Astrocyte of the cerebellum (primary cell): ENCODE data around the gene TNFAIP3.

ENCODE experiments used
- DNase-seq: peaks from one replicate; pipeline ENCODE4 v3.0.0-alpha.2; 2011; ENCODE audit warnings: low read depth
- H3K4me3 ChIP-seq: 2 replicates; pipeline ENCODE4 v1.5.1; 2011; ENCODE audit warnings: mild to moderate bottlenecking, low read depth, low read length, moderate library complexity
- in situ Hi-C: cut with HindIII; loops from 2 replicates; pipeline ENCODE4 v1.10.0; 2017; ENCODE audit warnings: low sequenced_read_pairs
- TF ChIP-seq, protein P1 (sequence below): IDR thresholded peaks from 2 replicates; pipeline ENCODE4 v1.5.1; 2012; ENCODE audit warnings: low read length, low read depth, moderate library complexity, mild to moderate bottlenecking; ENCODE audit errors: missing control alignments

The TNFAIP3 gene

DNA sequence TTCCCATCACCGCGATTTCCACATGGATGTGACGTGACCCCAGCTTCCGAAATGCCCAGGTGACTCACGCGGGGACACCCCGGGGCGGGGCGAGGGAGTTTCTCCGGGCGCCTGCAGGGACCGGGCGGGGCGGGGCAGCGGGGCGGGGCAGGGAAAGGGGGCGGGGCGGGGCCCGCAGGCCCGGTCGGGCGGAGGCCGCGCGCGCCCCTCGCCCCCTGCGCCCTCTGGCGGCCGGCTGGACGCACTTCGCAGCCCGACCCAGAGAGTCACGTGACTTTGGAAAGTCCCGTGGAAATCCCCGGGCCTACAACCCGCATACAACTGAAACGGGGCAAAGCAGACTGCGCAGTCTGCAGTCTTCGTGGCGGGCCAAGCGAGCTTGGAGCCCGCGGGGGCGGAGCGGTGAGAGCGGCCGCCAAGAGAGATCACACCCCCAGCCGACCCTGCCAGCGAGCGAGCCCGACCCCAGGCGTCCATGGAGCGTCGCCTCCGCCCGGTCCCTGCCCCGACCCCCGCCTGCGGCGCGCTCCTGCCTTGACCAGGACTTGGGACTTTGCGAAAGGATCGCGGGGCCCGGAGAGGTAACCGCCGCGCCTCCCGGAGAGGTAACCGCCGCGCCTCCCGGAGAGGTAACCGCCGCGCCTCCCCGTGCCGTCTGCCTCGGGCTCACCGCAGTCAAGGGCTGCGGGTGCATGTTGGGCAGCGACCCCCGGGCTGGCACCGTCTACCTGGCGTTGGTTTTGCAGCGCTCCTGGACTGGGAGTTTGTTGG is at the start of gene TNFAIP3:
Gene TNFAIP3, plus strand, starts transcription at position 346 of the 771 bp plus-strand sequence. CDS start 3,969 bp downstream, outside the sequence.
- peak within 1 kb of the TSS; percentile 80 for H3K4me3 ChIP-seq
- DNase-seq, result peak; percentile 87
- in situ Hi-C loops, result no loop called here
- TF ChIP-seq, protein P1, sequence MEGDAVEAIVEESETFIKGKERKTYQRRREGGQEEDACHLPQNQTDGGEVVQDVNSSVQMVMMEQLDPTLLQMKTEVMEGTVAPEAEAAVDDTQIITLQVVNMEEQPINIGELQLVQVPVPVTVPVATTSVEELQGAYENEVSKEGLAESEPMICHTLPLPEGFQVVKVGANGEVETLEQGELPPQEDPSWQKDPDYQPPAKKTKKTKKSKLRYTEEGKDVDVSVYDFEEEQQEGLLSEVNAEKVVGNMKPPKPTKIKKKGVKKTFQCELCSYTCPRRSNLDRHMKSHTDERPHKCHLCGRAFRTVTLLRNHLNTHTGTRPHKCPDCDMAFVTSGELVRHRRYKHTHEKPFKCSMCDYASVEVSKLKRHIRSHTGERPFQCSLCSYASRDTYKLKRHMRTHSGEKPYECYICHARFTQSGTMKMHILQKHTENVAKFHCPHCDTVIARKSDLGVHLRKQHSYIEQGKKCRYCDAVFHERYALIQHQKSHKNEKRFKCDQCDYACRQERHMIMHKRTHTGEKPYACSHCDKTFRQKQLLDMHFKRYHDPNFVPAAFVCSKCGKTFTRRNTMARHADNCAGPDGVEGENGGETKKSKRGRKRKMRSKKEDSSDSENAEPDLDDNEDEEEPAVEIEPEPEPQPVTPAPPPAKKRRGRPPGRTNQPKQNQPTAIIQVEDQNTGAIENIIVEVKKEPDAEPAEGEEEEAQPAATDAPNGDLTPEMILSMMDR, result peak; percentile 66

DNA sequence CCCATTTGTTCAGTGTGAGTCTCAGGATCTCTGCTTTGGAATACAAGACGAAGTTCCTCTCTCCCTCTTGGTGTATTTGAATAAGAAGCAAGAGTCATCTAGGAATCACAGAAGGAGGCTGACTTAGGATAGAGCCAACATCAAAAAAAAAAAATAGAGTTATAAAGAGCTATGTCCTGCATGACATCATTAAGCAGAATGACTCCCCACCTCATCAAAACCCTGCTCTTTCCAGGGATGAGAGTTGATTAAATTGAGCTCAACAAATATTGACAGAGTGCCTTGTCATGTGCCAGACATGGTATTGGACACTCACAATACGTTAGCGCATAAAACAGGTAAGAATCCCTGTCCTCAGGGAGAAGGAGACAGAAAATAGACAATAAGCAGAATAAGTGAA is 48.6 kb upstream of the TNFAIP3 start:
- H3K4me3 ChIP-seq, result no peak overlapping the region
- in situ Hi-C loops, result no loop called here
- DNase-seq, result no peak
- TF ChIP-seq, protein P1, result no peak

DNA sequence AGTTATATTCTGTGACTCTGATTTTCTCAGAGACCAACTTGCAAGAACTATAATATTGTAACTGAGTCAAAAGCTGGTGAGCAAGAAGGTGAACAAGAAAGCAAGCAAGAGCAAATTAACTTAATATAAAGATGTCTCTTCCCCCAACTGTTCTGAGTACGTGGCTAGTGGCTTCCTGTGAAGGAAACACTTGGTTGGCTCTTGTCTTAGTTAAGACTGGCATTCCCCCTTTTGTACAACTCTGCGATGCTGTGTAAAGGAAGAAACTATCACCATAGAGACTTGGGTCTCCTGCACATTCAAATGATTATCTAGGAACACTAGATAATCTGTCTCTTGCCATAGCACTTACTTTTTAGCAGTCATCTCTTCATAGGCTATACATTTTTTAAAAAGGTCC is 47.3 kb upstream of the TNFAIP3 start:
- TF ChIP-seq, protein P1, result no peak

DNA sequence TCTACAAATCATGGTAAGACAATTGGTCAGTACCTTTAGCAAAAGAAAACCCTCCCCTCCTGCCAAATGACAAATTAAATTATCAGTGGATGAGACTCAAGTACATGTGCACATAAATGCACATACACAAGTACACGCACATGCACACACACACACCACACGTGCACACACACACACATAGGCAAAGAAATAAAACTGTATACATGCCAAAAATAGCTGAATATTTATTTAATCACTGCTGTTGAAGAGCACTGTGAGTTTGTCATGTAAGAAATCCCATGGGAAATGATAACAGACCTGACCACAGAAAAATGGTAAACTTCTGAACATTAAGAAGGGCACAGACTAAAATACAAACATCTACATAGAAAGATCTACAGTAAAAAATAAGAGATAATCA is 46.6 kb upstream of the TNFAIP3 start:
- TF ChIP-seq, protein P1, result no peak
- H3K4me3 ChIP-seq, result no peak overlapping the region
- DNase-seq, result no peak
- in situ Hi-C loops, result no loop called here

More for the DNA sequence above, 47.3 kb upstream of the TNFAIP3 start:
- no peak overlapping the region for H3K4me3 ChIP-seq
- in situ Hi-C loops, result no loop called here
- no peak for DNase-seq

DNA sequence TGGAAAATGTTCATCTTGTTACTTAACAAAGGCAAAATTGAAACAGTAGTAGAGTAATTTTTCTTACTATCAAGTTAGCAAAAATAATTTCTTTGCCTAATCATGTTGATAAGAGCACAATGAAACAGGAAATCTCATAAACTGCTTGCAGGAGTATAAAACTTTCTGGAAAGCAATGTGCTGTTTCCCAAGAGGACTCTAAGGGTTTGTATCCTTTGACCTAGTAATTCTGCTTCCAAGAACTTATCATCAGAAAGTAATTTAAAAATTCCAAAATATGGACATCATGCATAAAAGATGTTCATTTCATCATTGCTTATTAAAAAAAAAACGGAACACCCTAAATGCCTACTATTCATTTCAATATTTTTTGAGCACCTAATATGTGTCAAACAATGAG is 46.1 kb upstream of the TNFAIP3 start:
- no peak for DNase-seq
- no peak overlapping the region for H3K4me3 ChIP-seq
- in situ Hi-C loops, result no loop called here
- TF ChIP-seq, protein P1, result no peak

DNA sequence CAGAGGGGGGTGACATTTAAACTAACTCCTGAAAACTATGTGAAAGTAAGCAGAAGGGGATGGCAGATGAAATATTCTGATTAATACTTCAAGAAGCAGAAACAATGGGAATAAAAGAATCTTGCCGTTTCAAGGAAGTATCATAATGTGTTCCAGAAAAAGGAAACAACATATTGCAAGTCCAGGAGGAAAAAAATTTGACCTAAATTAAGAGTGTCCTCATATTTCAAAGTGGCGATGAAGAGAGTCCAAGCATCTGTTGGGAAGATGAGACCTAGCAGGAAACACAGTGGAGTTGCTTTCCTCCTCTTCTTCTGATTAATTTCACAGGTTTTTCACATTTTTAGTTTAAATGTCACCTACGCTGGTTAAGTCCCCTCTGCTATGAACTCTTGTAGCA is 45.6 kb upstream of the TNFAIP3 start:
- in situ Hi-C loops, result no loop called here
- TF ChIP-seq, protein P1, result no peak
- DNase-seq, result no peak
- H3K4me3 ChIP-seq, result no peak overlapping the region
